Tongue (tissue), 2 donors: Measurements from ENCODE around the gene SCARB1. TPM values are rescaled to one million over a fixed set of nuclear protein-coding genes. Genes with fewer than 3 reads are reported as not detected.

Source experiments
- DNase-seq: peaks from one replicate; pipeline ENCODE4 v3.0.0-alpha.2; 2015
- total RNA-seq: library from RNA; depleted of rRNA; stranded (reverse); fragments of >200 nt; gene quantifications from one replicate; pipeline ENCODE4 v1.2.3, GENCODE V29; 2014

Gene SCARB1
- total RNA-seq, 1 donor from 2014 or later = 16.2 TPM

- DNase-seq = no peak
Measured at GRCh38 chr12:124864326-124864752, 675 bp upstream of the SCARB1 start.

GRCh38 chr12:124862768-124863415 is 772 bp downstream of the SCARB1 start:
- DNase-seq = no peak

GRCh38 chr12:124861898-124862676 is 1.6 kb downstream of the SCARB1 start:
- no peak for DNase-seq

GRCh38 chr12:124861492-124861891 is 2.2 kb downstream of the SCARB1 start:
- peak; percentile 83 for DNase-seq

- DNase-seq = no peak
Measured at GRCh38 chr12:124857921-124858461, 5.7 kb downstream of the SCARB1 start.

GRCh38 chr12:124856842-124857178 is 6.9 kb downstream of the SCARB1 start:
- no peak for DNase-seq

GRCh38 chr12:124856132-124856841 is 7.4 kb downstream of the SCARB1 start:
- peak; percentile 47 for DNase-seq

- DNase-seq = no peak
Measured at GRCh38 chr12:124855275-124855957, 8.2 kb downstream of the SCARB1 start.

- DNase-seq = no peak
Measured at GRCh38 chr12:124854637-124855184, 9.0 kb downstream of the SCARB1 start.

- DNase-seq = no peak
Measured at GRCh38 chr12:124853781-124854636, 9.7 kb downstream of the SCARB1 start.

- no peak for DNase-seq
Measured at GRCh38 chr12:124852911-124853427, 10.7 kb downstream of the SCARB1 start.

- DNase-seq = no peak
Measured at GRCh38 chr12:124852329-124852831, 11.3 kb downstream of the SCARB1 start.

GRCh38 chr12:124851342-124851741 is 12.3 kb downstream of the SCARB1 start:
- no peak for DNase-seq

- DNase-seq = no peak
Measured at GRCh38 chr12:124849382-124849781, 14.3 kb downstream of the SCARB1 start.

- DNase-seq = no peak
Measured at GRCh38 chr12:124848621-124849380, 14.9 kb downstream of the SCARB1 start.

- peak; percentile 46 for DNase-seq
Measured at GRCh38 chr12:124847113-124848074, 16.3 kb downstream of the SCARB1 start.

GRCh38 chr12:124844411-124845397 is 19.0 kb downstream of the SCARB1 start:
- DNase-seq = no peak
